Activated CD8-positive, alpha-beta memory T cell treated with anti-CD3 and anti-CD28 coated beads, Interleukin-2, amount 50 U/mL, for 1 hour (primary cell): ENCODE data around the gene CD38.
"Not testable (repeated sequence)": the region's sequence is repeated elsewhere in the genome, so short reads cannot be mapped to it uniquely, and the experiment has no call there.

ENCODE experiments used
- DNase-seq: peaks from one replicate; pipeline ENCODE4 v3.0.0-alpha.2; 2020; ENCODE audit errors: extremely low read depth

The CD38 gene

GRCh38 chr4:15778289-15779241, at the start of gene CD38:
Gene CD38, plus strand, starts transcription at chr4:15778328. Its CDS starts 87 bp downstream, at chr4:15778415.
- DNase-seq = no peak

GRCh38 chr4:15729910-15730533, 48.1 kb upstream of the CD38 start:
- DNase-seq = no peak

- DNase-seq = not testable (repeated sequence)
Observed at GRCh38 chr4:15733061-15733460, 45.1 kb upstream of the CD38 start.

GRCh38 chr4:15735536-15735935, 42.6 kb upstream of the CD38 start:
- DNase-seq = no peak

- DNase-seq = no peak
Observed at GRCh38 chr4:15736514-15737050, 41.5 kb upstream of the CD38 start.

- DNase-seq = no peak
Observed at GRCh38 chr4:15737255-15737654, 40.9 kb upstream of the CD38 start.

- DNase-seq = no peak
Observed at GRCh38 chr4:15738877-15739276, 39.3 kb upstream of the CD38 start.

GRCh38 chr4:15740764-15741404, 37.2 kb upstream of the CD38 start:
- no peak for DNase-seq

- DNase-seq = no peak
Observed at GRCh38 chr4:15742083-15742582, 36.0 kb upstream of the CD38 start.

- DNase-seq = no peak
Observed at GRCh38 chr4:15742637-15743036, 35.5 kb upstream of the CD38 start.

GRCh38 chr4:15744016-15744545, 34.0 kb upstream of the CD38 start:
- no peak for DNase-seq

GRCh38 chr4:15746110-15746509, 32.0 kb upstream of the CD38 start:
- DNase-seq = no peak

- DNase-seq = no peak
Observed at GRCh38 chr4:15749001-15749400, 29.1 kb upstream of the CD38 start.

- DNase-seq = no peak
Observed at GRCh38 chr4:15751153-15751552, 27.0 kb upstream of the CD38 start.

GRCh38 chr4:15753081-15753480, 25.0 kb upstream of the CD38 start:
- no peak for DNase-seq

GRCh38 chr4:15753786-15754185, 24.3 kb upstream of the CD38 start:
- no peak for DNase-seq

GRCh38 chr4:15754323-15754722, 23.8 kb upstream of the CD38 start:
- no peak for DNase-seq

- no peak for DNase-seq
Observed at GRCh38 chr4:15755321-15756155, 22.6 kb upstream of the CD38 start.

- peak; percentile 57 for DNase-seq
Observed at GRCh38 chr4:15756361-15756861, 21.7 kb upstream of the CD38 start.

- DNase-seq = no peak
Observed at GRCh38 chr4:15757054-15757453, 21.1 kb upstream of the CD38 start.

- DNase-seq = no peak
Observed at GRCh38 chr4:15758294-15758693, 19.8 kb upstream of the CD38 start.
